ENCODE data around the gene SBF2.

The SBF2 gene

GRCh38 chr11:9850224-9850895 is 443.7 kb downstream of the SBF2 start:
- TF ChIP-seq, protein P1, sequence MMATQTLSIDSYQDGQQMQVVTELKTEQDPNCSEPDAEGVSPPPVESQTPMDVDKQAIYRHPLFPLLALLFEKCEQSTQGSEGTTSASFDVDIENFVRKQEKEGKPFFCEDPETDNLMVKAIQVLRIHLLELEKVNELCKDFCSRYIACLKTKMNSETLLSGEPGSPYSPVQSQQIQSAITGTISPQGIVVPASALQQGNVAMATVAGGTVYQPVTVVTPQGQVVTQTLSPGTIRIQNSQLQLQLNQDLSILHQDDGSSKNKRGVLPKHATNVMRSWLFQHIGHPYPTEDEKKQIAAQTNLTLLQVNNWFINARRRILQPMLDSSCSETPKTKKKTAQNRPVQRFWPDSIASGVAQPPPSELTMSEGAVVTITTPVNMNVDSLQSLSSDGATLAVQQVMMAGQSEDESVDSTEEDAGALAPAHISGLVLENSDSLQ (IDR thresholded peaks at IDR 0.05): no peak
- TF ChIP-seq ELF4 (IDR thresholded peaks at IDR 0.05): no peak
- no peak for TF ChIP-seq CTBP1 (IDR thresholded peaks at IDR 0.05; ENCODE audit: borderline replicate concordance)
- TF ChIP-seq TARDBP (IDR thresholded peaks at IDR 0.05): no peak
- TF ChIP-seq SP1 (IDR thresholded peaks at IDR 0.05): no peak
- no peak for TF ChIP-seq HDGF (IDR thresholded peaks at IDR 0.05; ENCODE audit: borderline replicate concordance)
- no peak for TF ChIP-seq ZNF384 (IDR thresholded peaks at IDR 0.05)
- TF ChIP-seq ARNT (IDR thresholded peaks at IDR 0.05): no peak
- TF ChIP-seq L3MBTL2 (conservative IDR thresholded peaks at IDR 0.05): no peak
- TF ChIP-seq FOXA1 (IDR thresholded peaks at IDR 0.05): no peak
- no peak for TF ChIP-seq BHLHE40 (IDR thresholded peaks at IDR 0.05; ENCODE audit: borderline replicate concordance)
- TF ChIP-seq SUZ12 (IDR thresholded peaks at IDR 0.05): no peak
- no peak for TF ChIP-seq LEF1 (IDR thresholded peaks at IDR 0.05; ENCODE audit: borderline replicate concordance)
- no peak for TF ChIP-seq NFRKB (IDR thresholded peaks at IDR 0.05)
- no peak for TF ChIP-seq FOXM1 (IDR thresholded peaks at IDR 0.05; ENCODE audit: borderline replicate concordance)
- no peak for TF ChIP-seq FOXK2 (IDR thresholded peaks at IDR 0.05)
- no peak for DNase-seq (ENCODE audit: extremely low spot score)
- CTCF ChIA-PET: no interaction called here
- POLR2A ChIA-PET: no interaction called here

DNA sequence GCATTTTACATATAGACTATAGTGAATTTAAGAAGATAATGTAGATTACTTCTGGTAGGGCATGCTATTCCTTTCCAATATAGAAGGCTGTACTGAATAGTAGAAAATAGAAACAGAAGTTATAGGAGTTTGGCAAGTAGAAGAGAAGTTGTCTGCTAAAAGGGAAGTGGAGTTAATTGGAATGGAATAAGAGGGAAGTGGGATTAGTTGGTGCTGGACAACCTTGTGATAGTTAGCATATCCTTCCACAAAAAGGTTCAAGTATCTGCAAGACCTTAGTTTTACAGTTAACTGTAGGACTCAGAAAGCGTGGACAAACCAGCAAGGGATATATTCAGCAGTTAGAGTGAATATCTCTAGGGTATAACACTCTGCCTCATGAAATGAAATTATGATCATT is 444.6 kb downstream of the SBF2 start:
- no peak for DNase-seq (ENCODE audit: extremely low spot score)
- CTCF ChIA-PET: no interaction called here
- POLR2A ChIA-PET: no interaction called here
- no peak for TF ChIP-seq SP1 (IDR thresholded peaks at IDR 0.05)
- TF ChIP-seq SUZ12 (IDR thresholded peaks at IDR 0.05): no peak
- no peak for TF ChIP-seq NFRKB (IDR thresholded peaks at IDR 0.05)
- no peak for TF ChIP-seq HDGF (IDR thresholded peaks at IDR 0.05; ENCODE audit: borderline replicate concordance)

GRCh38 chr11:9847636-9848035 is 446.4 kb downstream of the SBF2 start:
- DNase-seq (ENCODE audit: extremely low spot score): no peak
- TF ChIP-seq SP1 (IDR thresholded peaks at IDR 0.05): no peak
- TF ChIP-seq SUZ12 (IDR thresholded peaks at IDR 0.05): no peak
- TF ChIP-seq L3MBTL2 (conservative IDR thresholded peaks at IDR 0.05): no peak
- no peak for TF ChIP-seq ARNT (IDR thresholded peaks at IDR 0.05)
- TF ChIP-seq ELF4 (IDR thresholded peaks at IDR 0.05): no peak
- TF ChIP-seq FOXK2 (IDR thresholded peaks at IDR 0.05): no peak
- TF ChIP-seq FOXA1 (IDR thresholded peaks at IDR 0.05): no peak
- TF ChIP-seq LEF1 (IDR thresholded peaks at IDR 0.05; ENCODE audit: borderline replicate concordance): no peak
- TF ChIP-seq BHLHE40 (IDR thresholded peaks at IDR 0.05; ENCODE audit: borderline replicate concordance): no peak
- no peak for TF ChIP-seq CTBP1 (IDR thresholded peaks at IDR 0.05; ENCODE audit: borderline replicate concordance)
- no peak for TF ChIP-seq TARDBP (IDR thresholded peaks at IDR 0.05)
- no peak for TF ChIP-seq ZNF384 (IDR thresholded peaks at IDR 0.05)
- TF ChIP-seq HDGF (IDR thresholded peaks at IDR 0.05; ENCODE audit: borderline replicate concordance): no peak
- no peak for TF ChIP-seq NFRKB (IDR thresholded peaks at IDR 0.05)
- TF ChIP-seq FOXM1 (IDR thresholded peaks at IDR 0.05; ENCODE audit: borderline replicate concordance): no peak
- TF ChIP-seq, protein P1 (IDR thresholded peaks at IDR 0.05): no peak
- ChIA-PET CTCF (no interaction called here), POLR2A (no interaction called here)

GRCh38 chr11:9842923-9843322 is 451.1 kb downstream of the SBF2 start:
- TF ChIP-seq HDGF (IDR thresholded peaks at IDR 0.05; ENCODE audit: borderline replicate concordance) (no peak), FOXM1 (IDR thresholded peaks at IDR 0.05; ENCODE audit: borderline replicate concordance) (no peak), FOXA1 (IDR thresholded peaks at IDR 0.05) (no peak)
- CTCF ChIA-PET: no interaction called here
- no peak for DNase-seq (ENCODE audit: extremely low spot score)
- POLR2A ChIA-PET: no interaction called here

DNA sequence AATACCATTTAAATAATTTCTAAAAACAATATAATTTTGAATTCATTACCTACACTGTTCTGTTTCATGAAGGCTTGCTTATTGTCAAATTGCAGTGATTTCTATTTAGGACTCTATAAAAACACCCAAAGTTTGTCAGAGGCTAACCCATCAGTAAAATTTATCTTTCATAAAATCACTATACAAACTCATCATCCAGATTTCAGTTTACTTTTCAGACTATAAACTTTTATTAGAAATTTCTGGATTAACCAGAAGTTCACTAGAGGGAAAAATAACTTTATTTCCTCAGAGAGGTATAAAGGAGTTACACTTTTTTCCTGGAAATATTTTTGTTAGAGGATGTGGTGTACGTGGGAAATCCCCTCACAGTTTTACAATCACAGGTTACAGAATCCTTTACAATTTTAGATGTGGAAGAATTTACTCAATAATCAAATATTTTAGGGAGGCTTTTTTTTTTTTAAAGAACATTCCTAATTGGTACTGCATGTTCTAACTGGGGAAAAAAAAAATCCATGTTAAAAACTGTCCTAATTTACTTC is 453.5 kb downstream of the SBF2 start:
- CTCF ChIA-PET: no interaction called here
- no peak for DNase-seq (ENCODE audit: extremely low spot score)
- TF ChIP-seq CTBP1 (IDR thresholded peaks at IDR 0.05; ENCODE audit: borderline replicate concordance) (no peak), SUZ12 (IDR thresholded peaks at IDR 0.05) (no peak), ZNF384 (IDR thresholded peaks at IDR 0.05) (no peak), ELF4 (IDR thresholded peaks at IDR 0.05) (no peak), FOXK2 (IDR thresholded peaks at IDR 0.05) (no peak), FOXA1 (IDR thresholded peaks at IDR 0.05) (no peak), FOXM1 (IDR thresholded peaks at IDR 0.05; ENCODE audit: borderline replicate concordance) (no peak), SP1 (IDR thresholded peaks at IDR 0.05) (no peak), LEF1 (IDR thresholded peaks at IDR 0.05; ENCODE audit: borderline replicate concordance) (no peak), NFRKB (IDR thresholded peaks at IDR 0.05) (no peak), ARNT (IDR thresholded peaks at IDR 0.05) (no peak)
- POLR2A ChIA-PET: no interaction called here

DNA sequence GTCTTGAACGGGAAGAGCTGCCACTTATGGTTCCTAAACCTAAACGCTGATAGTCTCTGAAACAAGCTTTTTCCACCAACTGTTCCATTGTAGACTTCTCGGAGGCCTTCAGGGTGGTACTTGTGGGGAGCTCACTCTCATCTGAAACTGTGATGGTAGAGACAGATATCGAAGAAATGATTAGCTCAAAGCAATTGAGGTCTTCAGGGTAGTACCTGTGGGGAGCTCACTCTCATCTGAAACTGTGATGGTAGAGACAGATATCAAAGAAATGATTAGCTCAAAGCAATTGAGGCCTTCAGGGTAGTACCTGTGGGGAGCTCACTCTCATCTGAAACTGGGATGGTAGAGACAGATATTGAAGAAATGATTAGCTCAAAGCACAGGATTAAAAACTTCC is 454.5 kb downstream of the SBF2 start:
- TF ChIP-seq HDGF (IDR thresholded peaks at IDR 0.05; ENCODE audit: borderline replicate concordance) (no peak), FOXK2 (IDR thresholded peaks at IDR 0.05) (no peak), LEF1 (IDR thresholded peaks at IDR 0.05; ENCODE audit: borderline replicate concordance) (no peak), L3MBTL2 (conservative IDR thresholded peaks at IDR 0.05) (no peak), FOXM1 (IDR thresholded peaks at IDR 0.05; ENCODE audit: borderline replicate concordance) (no peak), BHLHE40 (IDR thresholded peaks at IDR 0.05; ENCODE audit: borderline replicate concordance) (no peak), ELF4 (IDR thresholded peaks at IDR 0.05) (no peak)
- TF ChIP-seq, protein P1 (IDR thresholded peaks at IDR 0.05): no peak
- no peak for DNase-seq (ENCODE audit: extremely low spot score)
- CTCF ChIA-PET: no interaction called here
- POLR2A ChIA-PET: no interaction called here

All from HEK293T (cell line).